Hematopoietic multipotent progenitor cell (in vitro differentiated cells): ENCODE data around the gene CAMK1D. TPM values are rescaled to one million over a fixed set of nuclear protein-coding genes. Genes with fewer than 3 reads are reported as not detected.
"Not testable (repeated sequence)": the region's sequence is repeated elsewhere in the genome, so short reads cannot be mapped to it uniquely, and the experiment has no call there.

Source experiments
- DNase-seq, 3 donors: peaks; one replicate each; pipeline ENCODE4 v3.0.0-alpha.2; 2011 to 2015; ENCODE audit warnings: low read depth in 2 of 3, low spot score in 2 of 3
- total RNA-seq: library from RNA; depleted of rRNA; stranded (reverse); fragments of >200 nt; gene quantifications from one replicate; pipeline ENCODE4 v1.2.3, GENCODE V29; 2012

CAMK1D gene
- total RNA-seq, 1 donor = 25.6 TPM

GRCh38 chr10:12487366-12487765 lies 138.0 kb downstream of the CAMK1D start:
- DNase-seq = no peak

- no peak for DNase-seq
Measured at GRCh38 chr10:12488626-12489025, 139.3 kb downstream of the CAMK1D start.

- no peak for DNase-seq
Measured at GRCh38 chr10:12489357-12489756, 140.0 kb downstream of the CAMK1D start.

- DNase-seq = no peak
Measured at GRCh38 chr10:12489806-12490205, 140.5 kb downstream of the CAMK1D start.

GRCh38 chr10:12490963-12491362 lies 141.6 kb downstream of the CAMK1D start:
- DNase-seq = no peak

GRCh38 chr10:12491491-12491890 lies 142.1 kb downstream of the CAMK1D start:
- DNase-seq = no peak

GRCh38 chr10:12492016-12492415 lies 142.7 kb downstream of the CAMK1D start:
- no peak for DNase-seq

GRCh38 chr10:12497046-12497445 lies 147.7 kb downstream of the CAMK1D start:
- DNase-seq = not testable (repeated sequence)

GRCh38 chr10:12499076-12499986 lies 150.0 kb downstream of the CAMK1D start:
- DNase-seq = no peak

- peak in 1 of 3 donors; percentile 40 for DNase-seq
Measured at GRCh38 chr10:12500381-12501303, 151.3 kb downstream of the CAMK1D start.

GRCh38 chr10:12501324-12501723 lies 152.0 kb downstream of the CAMK1D start:
- DNase-seq = no peak

GRCh38 chr10:12501841-12502525 lies 152.6 kb downstream of the CAMK1D start:
- no peak for DNase-seq

- DNase-seq = no peak
Measured at GRCh38 chr10:12502526-12503274, 153.4 kb downstream of the CAMK1D start.

GRCh38 chr10:12503311-12503710 lies 154.0 kb downstream of the CAMK1D start:
- DNase-seq = no peak

- DNase-seq = no peak
Measured at GRCh38 chr10:12504176-12504575, 154.8 kb downstream of the CAMK1D start.

GRCh38 chr10:12504628-12505027 lies 155.3 kb downstream of the CAMK1D start:
- no peak for DNase-seq

- no peak for DNase-seq
Measured at GRCh38 chr10:12505683-12506082, 156.3 kb downstream of the CAMK1D start.

- peak in 1 of 3 donors; percentile 32 for DNase-seq
Measured at GRCh38 chr10:12507165-12507850, 158.0 kb downstream of the CAMK1D start.

GRCh38 chr10:12508165-12508564 lies 158.8 kb downstream of the CAMK1D start:
- DNase-seq = no peak
